Ovary (tissue), 9 donors: ENCODE results near the gene DCAF4. TPM values are rescaled to one million over a fixed set of nuclear protein-coding genes. Genes with fewer than 3 reads are reported as not detected.
A peak's percentile ranks its signal among the peaks of the same experiment; 100 is the strongest.

Experiments used
- DNase-seq, 5 donors: peaks; one replicate each; pipeline ENCODE4 v3.0.0-alpha.2; 2019 to 2020
- H3K27ac ChIP-seq, 2 donors: fragments of 200-600 bp; one replicate each; pipeline versions ENCODE4 v1.5.1 to v1.8.0; 2019 to 2022
- H3K27me3 ChIP-seq: fragments of 200-600 bp; one replicate; pipeline ENCODE4 v1.8.0; 2022
- H3K36me3 ChIP-seq: fragments of 200-600 bp; sonication (generic); one replicate; pipeline ENCODE4 v1.5.1; 2019
- H3K4me1 ChIP-seq: one replicate; pipeline ENCODE4 v1.8.1; 2013; ENCODE audit warnings: mild to moderate bottlenecking, moderate library complexity; ENCODE audit not compliant: insufficient read depth
- H3K4me3 ChIP-seq: fragments of 200-600 bp; sonication (generic); one replicate; pipeline ENCODE4 v1.5.1; 2017
- H3K9me3 ChIP-seq, 2 donors: fragments of 200-600 bp in 1 of 2; sonication (generic) in 1 of 2; one replicate each; pipeline versions ENCODE4 v1.5.1 to v1.8.1; 2013 to 2019; ENCODE audit warnings: mild to moderate bottlenecking in 1 of 2, moderate library complexity in 1 of 2
- EP300 ChIP-seq: sonication (generic); formaldehyde crosslinking; IDR thresholded peaks from one replicate; pipeline ENCODE4 v1.6.1; 2017; ENCODE audit warnings: antibody characterized with exemption
- POLR2A ChIP-seq: fragments of 450-650 bp; IDR thresholded peaks from one replicate; pipeline ENCODE4 v1.6.1; 2017; ENCODE audit warnings: antibody characterized with exemption, mild to moderate bottlenecking, moderate library complexity
- WGBS, 3 donors: extraction: QIAGEN DNeasy Blood & Tissue Kit in 1 of 3; methylation state at CpG; one replicate each; pipeline versions ENCODE4 v1.1.5 to v1.1.7; 2013 to 2017; 5-methylcytosine and 5-hydroxymethylcytosine counted together
- intact Hi-C, 4 donors: fragments of 100-400 bp; cut with DNase I; formaldehyde crosslinking; loops; one replicate each; pipeline versions ENCODE4 v1.11.0 to v1.15.1; 2022 to 2023
- polyA plus RNA-seq, 2 donors: library from polyadenylated mRNA; stranded (reverse); fragments of 200-250 nt in 1 of 2; fragments of 350-450 nt in 1 of 2; fragmentation: Illumina TruSeq in 1 of 2; extraction: RNeasy Lipid Tissue Mini Kit (QIAGEN cat#74804) in 1 of 2; gene quantifications; one replicate each; pipeline ENCODE4 v1.2.3, GENCODE V29; 2013 to 2014
- total RNA-seq, 7 donors: library from RNA; depleted of rRNA in 2 of 7; stranded (reverse); fragments of >200 nt in 2 of 7; fragmentation: NEBNext Ultra II Directional in 3 of 7; extraction: Animal tissue kit (Norgen Biotek cat#: 25700) in 3 of 7; gene quantifications; one replicate each; pipeline versions ENCODE4 v1.1.0 to v1.2.4, GENCODE V29; 2016 to 2023
- TF ChIP-seq, protein P1 (sequence below), 3 donors: fragments of 450-650 bp in 2 of 3; fragments of 200-600 bp in 1 of 3; IDR thresholded peaks; one replicate each; pipeline versions ENCODE4 v1.5.1 to v1.8.0; 2016 to 2022; ENCODE audit warnings: antibody characterized with exemption in 3 of 3, mild to moderate bottlenecking in 1 of 3
- donor health status: DM: no; HTN: no; CAD: no; lungs with moderate emphysema.
- donor health status: DM: no; HTN: no; CAD: no.
- donor health status: Bipolar disorder and iron deficiency.
- donor health status: DM: yes; HTN: yes; CAD: no.
- donor health status: DM: no; HTN: no; CAD: no.
- donor health status: DM: yes; HTN: yes; CAD: no.

Gene DCAF4
- total and polyA plus RNA-seq, 9 donors, result 12.2 to 31.1 (median 20.4) TPM

DNA sequence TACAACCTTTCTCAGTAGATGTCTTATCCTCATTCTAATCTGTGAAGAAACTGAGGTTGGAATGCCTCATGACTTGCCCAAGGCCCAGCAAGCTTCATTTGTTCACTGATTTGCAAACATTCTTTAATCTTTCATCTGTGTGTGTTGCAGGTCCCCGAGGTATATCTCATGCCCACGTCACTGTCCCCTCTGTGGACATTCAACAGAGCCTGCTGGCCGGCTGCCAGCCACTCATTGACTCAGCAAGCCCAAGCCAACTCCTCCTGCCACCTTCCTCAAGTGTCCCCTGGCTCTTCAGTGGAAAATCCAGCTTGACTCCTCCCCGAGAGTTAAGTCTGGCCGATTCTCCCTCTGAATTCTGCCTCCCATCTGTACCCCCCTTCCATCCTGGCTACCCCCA, 1.9 kb upstream of the DCAF4 start:
- no peak for TF ChIP-seq POLR2A
- Histone ChIP-seq H3K27ac (peak overlapping the region in 1 of 2 donors; percentile 78), H3K27me3 (no peaks in the 10 kb centered on the region), H3K4me1 (peaks cover 1% of the 10 kb centered on the region), H3K9me3 (no peaks in the 10 kb centered on the region), H3K4me3 (no peak overlapping the region), H3K36me3 (no peaks in the 10 kb centered on the region)
- WGBS, 3 donors, result 73 to 82% (median 77%) methylated on average over 5 of the region's 5 CpGs
- intact Hi-C loops, result no loop called here
- DNase-seq, result peak in 1 of 5 donors; percentile 53

DNA sequence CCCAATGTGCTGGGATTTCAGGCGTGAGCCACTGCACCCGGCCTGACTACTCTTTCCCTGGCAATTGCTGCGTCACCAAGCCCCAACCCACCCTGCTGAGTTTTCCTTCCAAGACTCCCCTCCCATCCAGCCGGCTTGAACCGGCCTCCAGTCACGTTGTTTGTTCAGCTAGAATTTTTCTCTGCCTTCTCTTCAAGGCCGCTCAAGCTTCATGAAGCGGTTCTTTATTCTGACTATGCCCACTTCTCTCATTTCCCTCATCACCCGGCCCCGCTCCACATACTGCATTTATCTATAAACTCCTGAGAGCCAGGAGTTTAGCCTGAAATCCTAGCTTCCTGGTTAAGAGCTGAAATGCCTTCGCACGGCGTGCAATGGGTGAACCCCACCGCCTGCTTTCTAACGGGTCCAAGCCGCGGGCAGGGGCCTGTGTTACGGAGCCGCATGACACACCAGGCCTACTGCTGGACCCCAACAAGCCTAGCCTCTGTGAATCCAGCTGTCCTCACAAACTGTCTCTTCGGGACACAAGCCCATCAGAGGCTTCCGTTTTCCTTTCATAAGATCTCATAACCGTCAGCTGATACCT, 999 bp upstream of the DCAF4 start:
- peak; percentile 67 to 75 (median 69) for DNase-seq
- Histone ChIP-seq H3K4me1 (peaks cover 1% of the 10 kb centered on the region), H3K36me3 (no peaks in the 10 kb centered on the region), H3K27ac (peak overlapping the region; percentile 14 to 78), H3K4me3 (peak overlapping the region; percentile 64), H3K27me3 (no peaks in the 10 kb centered on the region), H3K9me3 (no peaks in the 10 kb centered on the region)
- TF ChIP-seq POLR2A (no peak), EP300 (no peak)
- TF ChIP-seq, protein P1, sequence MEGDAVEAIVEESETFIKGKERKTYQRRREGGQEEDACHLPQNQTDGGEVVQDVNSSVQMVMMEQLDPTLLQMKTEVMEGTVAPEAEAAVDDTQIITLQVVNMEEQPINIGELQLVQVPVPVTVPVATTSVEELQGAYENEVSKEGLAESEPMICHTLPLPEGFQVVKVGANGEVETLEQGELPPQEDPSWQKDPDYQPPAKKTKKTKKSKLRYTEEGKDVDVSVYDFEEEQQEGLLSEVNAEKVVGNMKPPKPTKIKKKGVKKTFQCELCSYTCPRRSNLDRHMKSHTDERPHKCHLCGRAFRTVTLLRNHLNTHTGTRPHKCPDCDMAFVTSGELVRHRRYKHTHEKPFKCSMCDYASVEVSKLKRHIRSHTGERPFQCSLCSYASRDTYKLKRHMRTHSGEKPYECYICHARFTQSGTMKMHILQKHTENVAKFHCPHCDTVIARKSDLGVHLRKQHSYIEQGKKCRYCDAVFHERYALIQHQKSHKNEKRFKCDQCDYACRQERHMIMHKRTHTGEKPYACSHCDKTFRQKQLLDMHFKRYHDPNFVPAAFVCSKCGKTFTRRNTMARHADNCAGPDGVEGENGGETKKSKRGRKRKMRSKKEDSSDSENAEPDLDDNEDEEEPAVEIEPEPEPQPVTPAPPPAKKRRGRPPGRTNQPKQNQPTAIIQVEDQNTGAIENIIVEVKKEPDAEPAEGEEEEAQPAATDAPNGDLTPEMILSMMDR (IDR thresholded peaks at IDR 0.05), result no peak
- 24 to 59% (median 28%) methylated on average over 22 of the region's 22 CpGs for WGBS, 3 donors
- intact Hi-C loops, result no loop called here

DNA sequence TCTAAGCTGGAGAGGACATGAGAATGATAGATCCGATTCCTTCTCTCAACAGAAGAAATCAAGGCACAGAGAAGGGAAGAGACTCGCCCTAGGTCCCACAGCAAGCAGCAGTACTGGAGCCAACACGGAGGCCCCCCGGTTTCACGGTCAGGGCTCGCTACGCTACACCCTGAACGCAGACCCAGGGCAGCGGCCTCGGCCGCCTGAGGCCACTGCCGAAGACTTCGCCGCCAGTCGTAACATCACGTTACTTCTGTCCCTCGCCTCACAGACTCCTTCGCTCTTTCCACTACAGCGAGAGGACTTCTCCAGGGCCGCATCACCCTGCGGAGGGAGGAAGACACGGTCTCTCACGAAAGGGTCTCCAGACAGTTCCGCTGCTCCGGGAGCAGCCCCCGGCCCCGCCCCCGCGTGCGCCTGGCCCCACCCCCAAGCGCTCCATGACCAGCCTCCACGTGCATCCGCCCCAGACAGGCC, 411 bp upstream of the DCAF4 start:
- 2 to 4% (median 3%) methylated on average over 29 to 33 of the region's 33 CpGs for WGBS, 3 donors
- intact Hi-C loops, result no loop called here
- peak overlapping the region; percentile 64 for H3K4me3 ChIP-seq
- H3K4me1 ChIP-seq, result peaks cover 1% of the 10 kb centered on the region
- peak overlapping the region; percentile 14 to 78 for H3K27ac ChIP-seq
- no peak for DNase-seq
- H3K36me3 ChIP-seq, result no peaks in the 10 kb centered on the region
- no peaks in the 10 kb centered on the region for H3K9me3 ChIP-seq
- TF ChIP-seq, protein P1 (IDR thresholded peaks at IDR 0.05), result no peak
- TF ChIP-seq POLR2A (peak; percentile 28), EP300 (no peak)
- H3K27me3 ChIP-seq, result no peaks in the 10 kb centered on the region

DNA sequence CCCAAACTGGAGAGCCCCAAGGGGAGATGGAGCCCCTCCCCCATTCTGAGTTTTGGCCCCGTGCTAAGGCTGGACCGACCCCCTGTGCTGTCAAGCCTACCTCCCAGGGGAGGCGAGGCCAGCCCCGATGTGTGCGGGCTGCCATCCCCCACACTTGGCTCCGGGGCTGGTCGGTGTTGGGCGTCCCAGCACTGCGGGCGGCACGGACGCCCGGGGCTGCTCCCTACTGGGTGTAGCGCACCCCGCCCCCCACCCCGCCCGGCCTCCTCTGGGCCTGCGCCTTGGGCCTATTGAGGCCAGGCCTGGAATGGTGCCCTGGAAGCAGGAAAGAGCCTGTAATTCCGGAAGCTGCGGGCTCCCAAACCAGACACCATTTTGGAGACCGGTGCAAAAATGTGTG, 2.6 kb downstream of the DCAF4 start:
- Histone ChIP-seq H3K27me3 (no peaks in the 10 kb centered on the region), H3K27ac (no peak overlapping the region), H3K4me1 (peaks cover 1% of the 10 kb centered on the region), H3K9me3 (no peaks in the 10 kb centered on the region), H3K4me3 (no peak overlapping the region), H3K36me3 (no peaks in the 10 kb centered on the region)
- intact Hi-C loops, result no loop called here
- TF ChIP-seq EP300 (no peak), POLR2A (no peak)
- TF ChIP-seq, protein P1 (IDR thresholded peaks at IDR 0.05), result no peak
- 86 to 90% (median 86%) methylated on average over 13 to 21 of the region's 21 CpGs for WGBS, 3 donors
- peak in 1 of 5 donors; percentile 40 for DNase-seq

DNA sequence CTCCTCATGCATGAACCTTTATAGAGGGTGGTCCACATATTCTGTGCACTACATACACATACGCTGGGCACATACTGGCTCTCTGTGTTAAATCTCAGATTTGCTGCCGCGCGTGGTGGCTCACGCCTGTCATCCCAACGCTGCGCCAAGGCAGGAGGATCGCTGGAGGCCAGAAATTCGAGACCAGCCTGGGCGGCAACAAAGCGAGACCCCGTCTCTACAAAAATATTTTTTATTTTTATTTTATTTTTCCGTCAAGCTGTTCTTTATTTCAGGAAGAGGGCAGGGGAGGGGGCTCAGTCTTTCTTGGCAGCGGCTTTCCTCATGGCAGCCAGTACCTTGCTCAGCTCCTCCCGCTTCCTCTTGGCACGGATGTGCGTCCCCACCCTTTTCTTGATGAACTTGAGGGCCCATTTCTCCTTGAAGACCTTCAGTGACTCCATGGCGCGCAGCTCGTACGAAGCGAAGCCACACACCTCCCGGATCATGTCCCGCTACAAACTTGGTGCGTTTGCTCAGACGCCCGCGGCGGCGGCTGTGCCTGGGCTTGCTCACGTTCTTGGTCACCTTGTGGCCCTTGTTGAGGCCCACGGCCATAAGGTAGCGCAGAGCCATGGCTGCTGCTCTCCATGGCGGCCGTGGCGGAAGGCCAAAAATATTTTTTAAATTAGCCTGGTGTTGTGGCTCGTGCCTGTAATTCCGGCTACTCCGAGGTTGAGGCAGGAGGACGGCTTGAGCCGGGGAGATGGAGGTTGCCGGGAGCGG, 3.2 kb downstream of the DCAF4 start:
- no peak overlapping the region for H3K4me3 ChIP-seq
- no peaks in the 10 kb centered on the region for H3K9me3 ChIP-seq
- no peak for TF ChIP-seq EP300
- TF ChIP-seq, protein P1 (IDR thresholded peaks at IDR 0.05), result no peak
- TF ChIP-seq POLR2A, result no peak
- no peak overlapping the region for H3K27ac ChIP-seq
- H3K36me3 ChIP-seq, result no peaks in the 10 kb centered on the region
- no peak for DNase-seq
- intact Hi-C loops, result no loop called here
- no peaks in the 10 kb centered on the region for H3K27me3 ChIP-seq
- peaks cover 1% of the 10 kb centered on the region for H3K4me1 ChIP-seq
- 90 to 95% (median 94%) methylated on average over 43 of the region's 43 CpGs for WGBS, 3 donors
